GM19240 (cell line): ENCODE measurements around the gene TRIM2.

ENCODE experiments used
- DNase-seq: peaks from one replicate; pipeline ENCODE4 v3.0.0; 2011; ENCODE audit warnings: low spot score; ENCODE audit not compliant: insufficient read length

TRIM2 gene

GRCh38 chr4:153248641-153249198, 44.5 kb downstream of the TRIM2 start:
- DNase-seq: no peak

GRCh38 chr4:153249199-153250041, 45.2 kb downstream of the TRIM2 start:
- peak; percentile 78 for DNase-seq

GRCh38 chr4:153252122-153252521, 47.9 kb downstream of the TRIM2 start:
- no peak for DNase-seq

- no peak for DNase-seq
Measured at GRCh38 chr4:153255233-153255632, 51.0 kb downstream of the TRIM2 start.

- DNase-seq: peak; percentile 20
Measured at GRCh38 chr4:153257151-153257620, 52.9 kb downstream of the TRIM2 start.

- DNase-seq: no peak
Measured at GRCh38 chr4:153257991-153258390, 53.7 kb downstream of the TRIM2 start.

GRCh38 chr4:153258750-153259149, 54.5 kb downstream of the TRIM2 start:
- DNase-seq: no peak

- no peak for DNase-seq
Measured at GRCh38 chr4:153259661-153260060, 55.4 kb downstream of the TRIM2 start.

- DNase-seq: no peak
Measured at GRCh38 chr4:153260132-153260531, 55.9 kb downstream of the TRIM2 start.

GRCh38 chr4:153260553-153261300, 56.5 kb downstream of the TRIM2 start:
- DNase-seq: no peak

- no peak for DNase-seq
Measured at GRCh38 chr4:153261461-153261860, 57.2 kb downstream of the TRIM2 start.

GRCh38 chr4:153261914-153262313, 57.7 kb downstream of the TRIM2 start:
- no peak for DNase-seq

GRCh38 chr4:153265306-153266047, 61.2 kb downstream of the TRIM2 start:
- no peak for DNase-seq

- no peak for DNase-seq
Measured at GRCh38 chr4:153266988-153267387, 62.7 kb downstream of the TRIM2 start.

GRCh38 chr4:153267890-153268289, 63.6 kb downstream of the TRIM2 start:
- DNase-seq: no peak

GRCh38 chr4:153268295-153268694, 64.1 kb downstream of the TRIM2 start:
- no peak for DNase-seq

GRCh38 chr4:153269218-153269990, 65.2 kb downstream of the TRIM2 start:
- DNase-seq: no peak

- DNase-seq: no peak
Measured at GRCh38 chr4:153270361-153270760, 66.1 kb downstream of the TRIM2 start.

GRCh38 chr4:153271820-153272219, 67.6 kb downstream of the TRIM2 start:
- DNase-seq: no peak

GRCh38 chr4:153273751-153274150, 69.5 kb downstream of the TRIM2 start:
- DNase-seq: no peak

- DNase-seq: no peak
Measured at GRCh38 chr4:153274967-153275366, 70.7 kb downstream of the TRIM2 start.
